HepG2 (cell line): ENCODE results near the gene ZNF276. TPM values are rescaled to one million over a fixed set of nuclear protein-coding genes. Genes with fewer than 3 reads are reported as not detected.

Source experiments
- CHD4 ChIP-seq: fragments of 200-600 bp; sonication (generic); IDR thresholded peaks from 2 replicates; pipeline ENCODE4 v1.7.0; 2017; ENCODE audit warnings: mild to moderate bottlenecking, low read length, borderline replicate concordance
- HNRNPUL1 ChIP-seq: fragments of 200-400 bp; formaldehyde crosslinking; IDR thresholded peaks from 2 replicates; pipeline ENCODE4 v1.6.1; 2017; ENCODE audit warnings: low read depth, mild to moderate bottlenecking, low read length, moderate library complexity
- PAWR ChIP-seq: sonication (generic); formaldehyde crosslinking; IDR thresholded peaks from 2 replicates; pipeline ENCODE4 v1.4.0; 2020; ENCODE audit warnings: missing genetic modification reagents, mild to moderate bottlenecking, borderline replicate concordance
- RERE ChIP-seq: IDR thresholded peaks from 2 replicates; pipeline ENCODE4 v1.6.1; 2016; ENCODE audit warnings: low read depth, missing genetic modification reagents, missing compliant biosample characterization
- REST ChIP-seq, 2 experiments: IDR thresholded peaks; 2 replicates each; pipeline ENCODE4 v1.6.1; 2011 to 2012; ENCODE audit warnings: low read length in 2 of 2, borderline replicate concordance in 1 of 2, low read depth in 1 of 2, mild to moderate bottlenecking in 1 of 2, moderate library complexity in 1 of 2
- SIX4 ChIP-seq: sonication (generic); formaldehyde crosslinking; IDR thresholded peaks from 2 replicates; pipeline ENCODE4 v1.4.0; 2020; ENCODE audit warnings: missing genetic modification reagents
- SKIL ChIP-seq: sonication (generic); formaldehyde crosslinking; IDR thresholded peaks from 2 replicates; pipeline ENCODE4 v1.8.0; 2022; ENCODE audit warnings: missing genetic modification reagents, mild to moderate bottlenecking, moderate library complexity, borderline replicate concordance
- TARDBP ChIP-seq: sonication (generic); formaldehyde crosslinking; IDR thresholded peaks from 2 replicates; pipeline ENCODE4 v1.8.0; 2022; ENCODE audit warnings: mild to moderate bottlenecking, missing genetic modification reagents
- YEATS4 ChIP-seq: sonication (generic); formaldehyde crosslinking; IDR thresholded peaks from 2 replicates; pipeline ENCODE4 v1.4.0; 2020; ENCODE audit warnings: missing genetic modification reagents, borderline replicate concordance
- ZBTB43 ChIP-seq: sonication (generic); formaldehyde crosslinking; conservative IDR thresholded peaks from 2 replicates; pipeline ENCODE4 v1.4.0; 2020; ENCODE audit warnings: missing genetic modification reagents
- ZNF10 ChIP-seq: sonication (generic); formaldehyde crosslinking; IDR thresholded peaks from 2 replicates; pipeline ENCODE4 v1.4.0; 2020; ENCODE audit warnings: mild to moderate bottlenecking, low read depth, missing genetic modification reagents, borderline replicate concordance
- polyA plus RNA-seq, 8 experiments: library from polyadenylated mRNA; depleted of rRNA in 3 of 8; stranded (reverse) in 7 of 8; unstranded in 1 of 8; fragments of >200 nt; fragmentation: Illumina TruSeq in 4 of 8; extraction: Trizol in 4 of 8; gene quantifications; 2 replicates each; pipeline versions ENCODE4 v1.2.1 to v1.2.3, GENCODE V29; 2011 to 2016; ENCODE audit warnings: low read depth in 4 of 8, missing spikeins in 1 of 8, mixed read lengths in 1 of 8; ENCODE audit not compliant: insufficient read depth in 1 of 8
- total RNA-seq, 5 experiments: library from RNA; depleted of rRNA; stranded (reverse); fragments of >200 nt; fragmentation: Illumina TruSeq; extraction: Trizol; gene quantifications; 2 replicates each; pipeline ENCODE4 v1.2.3, GENCODE V29; 2016; ENCODE audit warnings: low read depth in 1 of 5

ZNF276 gene
- total and polyA plus RNA-seq, 2 of the 13 experiments (the other 11 are each of a cell fraction or from before 2014, with no cell fraction given) = 17.7 to 18.0 TPM

- no peak; the same call in 1 of the 2 replicates for TF ChIP-seq SIX4 (CRISPR knock-in tag)
- TF ChIP-seq REST (IDR thresholded peaks at IDR 0.05; ENCODE audit: borderline replicate concordance in 1 of 2, low read depth in 1 of 2, low read length in 2 of 2) = no peak
- peak; percentile 85 for TF ChIP-seq TARDBP (CRISPR knock-in tag)
- TF ChIP-seq SKIL (CRISPR knock-in tag) = no peak
- no peak for TF ChIP-seq CHD4
- TF ChIP-seq ZBTB43 (CRISPR knock-in tag) = no peak
- no peak; the same call in 1 of the 2 replicates for TF ChIP-seq YEATS4
- TF ChIP-seq RERE (CRISPR knock-in tag) = no peak
- no peak for TF ChIP-seq HNRNPUL1
- TF ChIP-seq PAWR (CRISPR knock-in tag) = no peak
- no peak for TF ChIP-seq ZNF10
These were observed 26.1 kb upstream of the ZNF276 start (continued) for GRCh38 chr16:89695086-89695874.
